ENCODE results near the gene CMTM4.
A peak's percentile ranks its signal among the peaks of the same experiment; 100 is the strongest.

CMTM4 gene

GRCh38 chr16:66660422-66661209 is 35.9 kb downstream of the CMTM4 start:
- no peak overlapping the region for H3K4me3 ChIP-seq (ENCODE audit: low read depth, low read length)
- no peaks in the 10 kb centered on the region for H3K36me3 ChIP-seq (replicated peaks)
- H3K27me3 ChIP-seq (replicated peaks) = no peaks in the 10 kb centered on the region
- in situ Hi-C loops (cut with HindIII; ENCODE audit: low pct_ligation_motif_present, low sequenced_read_pairs) = no loop called here
- peak; percentile 59 for TF ChIP-seq CTCF (IDR thresholded peaks at IDR 0.05; ENCODE audit: low read depth, low read length, missing control alignments)
- DNase-seq = peak; percentile 84
- H3K27ac ChIP-seq = peak overlapping the region; percentile 84

GRCh38 chr16:66658860-66659190 is 37.7 kb downstream of the CMTM4 start:
- TF ChIP-seq CTCF (IDR thresholded peaks at IDR 0.05; ENCODE audit: low read depth, low read length, missing control alignments) = no peak
- Histone ChIP-seq H3K27ac (no peak overlapping the region), H3K36me3 (replicated peaks) (no peaks in the 10 kb centered on the region), H3K27me3 (replicated peaks) (no peaks in the 10 kb centered on the region), H3K4me3 (ENCODE audit: low read depth, low read length) (no peak overlapping the region)
- DNase-seq = no peak
- in situ Hi-C loops (cut with HindIII; ENCODE audit: low pct_ligation_motif_present, low sequenced_read_pairs) = no loop called here

GRCh38 chr16:66658143-66658859 is 38.2 kb downstream of the CMTM4 start:
- H3K27ac ChIP-seq = no peak overlapping the region
- TF ChIP-seq CTCF (IDR thresholded peaks at IDR 0.05; ENCODE audit: low read depth, low read length, missing control alignments) = no peak
- no peak for DNase-seq
- H3K36me3 ChIP-seq (replicated peaks) = no peaks in the 10 kb centered on the region
- in situ Hi-C loops (cut with HindIII; ENCODE audit: low pct_ligation_motif_present, low sequenced_read_pairs) = no loop called here
- H3K27me3 ChIP-seq (replicated peaks) = no peaks in the 10 kb centered on the region
- H3K4me3 ChIP-seq (ENCODE audit: low read depth, low read length) = no peak overlapping the region

- in situ Hi-C loops (cut with HindIII; ENCODE audit: low pct_ligation_motif_present, low sequenced_read_pairs) = no loop called here
- H3K27me3 ChIP-seq (replicated peaks) = no peaks in the 10 kb centered on the region
- H3K27ac ChIP-seq = no peak overlapping the region
- H3K4me3 ChIP-seq (ENCODE audit: low read depth, low read length) = no peak overlapping the region
- H3K36me3 ChIP-seq (replicated peaks) = no peaks in the 10 kb centered on the region
- no peak for TF ChIP-seq CTCF (IDR thresholded peaks at IDR 0.05; ENCODE audit: low read depth, low read length, missing control alignments)
- peak; percentile 11 for DNase-seq
Observed at GRCh38 chr16:66656547-66656946, 40.0 kb downstream of the CMTM4 start.

GRCh38 chr16:66653581-66654350 is 42.8 kb downstream of the CMTM4 start:
- Histone ChIP-seq H3K27me3 (replicated peaks) (no peaks in the 10 kb centered on the region), H3K36me3 (replicated peaks) (no peaks in the 10 kb centered on the region), H3K27ac (no peak overlapping the region), H3K4me3 (ENCODE audit: low read depth, low read length) (no peak overlapping the region)
- no peak for TF ChIP-seq CTCF (IDR thresholded peaks at IDR 0.05; ENCODE audit: low read depth, low read length, missing control alignments)
- no peak for DNase-seq
- in situ Hi-C loops (cut with HindIII; ENCODE audit: low pct_ligation_motif_present, low sequenced_read_pairs) = no loop called here

Data from brain microvascular endothelial cell (primary cell).